RWPE2 (cell line): ENCODE measurements around the gene TAS2R60.
A peak's percentile ranks its signal among the peaks of the same experiment; 100 is the strongest.
"Not testable (repeated sequence)": the region's sequence is repeated elsewhere in the genome, so short reads cannot be mapped to it uniquely, and the experiment has no call there.

ENCODE experiments used
- ATAC-seq: fragments of 200-7000 bp; cut with Tn5 transposase; 3 replicates; pipeline ENCODE4 v1.9.1; 2021; ENCODE audit warnings: low read depth
- DNase-seq: peaks from one replicate; pipeline ENCODE4 v3.0.0-alpha.2; 2020; ENCODE audit warnings: low spot score
- H3K27ac ChIP-seq: fragments of 450-650 bp; 2 replicates; pipeline ENCODE4 v1.5.1; 2017; ENCODE audit warnings: mild to moderate bottlenecking; ENCODE audit not compliant: poor library complexity, severe bottlenecking
- H3K27me3 ChIP-seq: fragments of 250-450 bp; sonication (Bioruptor Pico); 2 replicates; pipeline ENCODE4 v1.5.1; 2021; ENCODE audit warnings: mild to moderate bottlenecking, moderate library complexity; ENCODE audit not compliant: insufficient read depth, poor library complexity, severe bottlenecking
- H3K36me3 ChIP-seq: fragments of 250-450 bp; sonication (Bioruptor Pico); 2 replicates; pipeline ENCODE4 v1.5.1; 2020; ENCODE audit warnings: low read depth, mild to moderate bottlenecking, moderate library complexity
- H3K4me1 ChIP-seq: fragments of 250-450 bp; sonication (Bioruptor Pico); 2 replicates; pipeline ENCODE4 v1.5.1; 2021; ENCODE audit warnings: mild to moderate bottlenecking, moderate library complexity; ENCODE audit not compliant: insufficient read depth, poor library complexity, severe bottlenecking
- H3K4me3 ChIP-seq: fragments of 250-450 bp; sonication (Bioruptor Pico); 2 replicates; pipeline ENCODE4 v1.5.1; 2021; ENCODE audit warnings: mild to moderate bottlenecking, moderate library complexity; ENCODE audit not compliant: severe bottlenecking
- H3K9me3 ChIP-seq: fragments of 250-450 bp; sonication (Bioruptor Pico); 2 replicates; pipeline ENCODE4 v1.5.1; 2021; ENCODE audit warnings: mild to moderate bottlenecking, moderate library complexity; ENCODE audit not compliant: severe bottlenecking
- TF ChIP-seq, protein P1 (sequence below): fragments of 450-650 bp; IDR thresholded peaks from one replicate; pipeline ENCODE4 v1.5.1; 2017; ENCODE audit warnings: mild to moderate bottlenecking, moderate library complexity; ENCODE audit not compliant: poor library complexity, severe bottlenecking

The TAS2R60 gene

DNA sequence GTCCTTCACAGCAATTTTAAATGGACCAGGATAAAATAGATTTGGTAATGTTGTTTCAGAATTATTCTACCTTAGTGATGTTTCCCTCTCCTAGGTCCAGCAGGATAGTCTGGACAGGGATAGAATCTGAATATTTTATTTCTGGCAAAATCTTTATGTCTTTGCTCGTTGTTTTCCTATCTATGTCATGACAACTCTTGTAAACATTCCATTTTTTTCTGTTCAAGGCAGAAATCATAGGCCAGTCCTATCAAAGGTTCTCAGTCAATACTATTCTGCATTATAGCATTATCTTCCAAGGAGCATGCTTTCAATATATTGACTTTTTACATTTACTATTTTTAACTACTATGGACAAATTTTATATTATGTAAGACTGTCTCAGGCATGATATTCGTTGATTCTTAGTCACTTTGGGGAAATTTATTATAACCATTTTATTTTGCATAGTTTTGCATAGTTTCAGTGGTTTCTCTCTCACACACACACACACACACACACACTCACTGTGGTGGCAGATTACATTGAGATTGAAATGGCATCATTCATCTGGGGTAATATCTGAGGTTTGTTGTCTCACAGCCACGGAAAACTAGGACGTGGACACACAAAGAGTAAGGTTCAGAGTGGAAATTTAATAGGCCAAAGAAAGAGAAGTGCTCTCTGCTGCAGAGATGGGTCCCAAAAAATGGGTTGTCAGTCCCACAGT is 17.2 kb downstream of the TAS2R60 start:
- Histone ChIP-seq H3K27ac (no peak overlapping the region), H3K4me1 (peaks cover 14% of the 10 kb centered on the region), H3K27me3 (no peaks in the 10 kb centered on the region), H3K9me3 (no peaks in the 10 kb centered on the region), H3K4me3 (no peak overlapping the region), H3K36me3 (no peaks in the 10 kb centered on the region)
- DNase-seq (no peak), ATAC-seq (no peak)
- TF ChIP-seq, protein P1, sequence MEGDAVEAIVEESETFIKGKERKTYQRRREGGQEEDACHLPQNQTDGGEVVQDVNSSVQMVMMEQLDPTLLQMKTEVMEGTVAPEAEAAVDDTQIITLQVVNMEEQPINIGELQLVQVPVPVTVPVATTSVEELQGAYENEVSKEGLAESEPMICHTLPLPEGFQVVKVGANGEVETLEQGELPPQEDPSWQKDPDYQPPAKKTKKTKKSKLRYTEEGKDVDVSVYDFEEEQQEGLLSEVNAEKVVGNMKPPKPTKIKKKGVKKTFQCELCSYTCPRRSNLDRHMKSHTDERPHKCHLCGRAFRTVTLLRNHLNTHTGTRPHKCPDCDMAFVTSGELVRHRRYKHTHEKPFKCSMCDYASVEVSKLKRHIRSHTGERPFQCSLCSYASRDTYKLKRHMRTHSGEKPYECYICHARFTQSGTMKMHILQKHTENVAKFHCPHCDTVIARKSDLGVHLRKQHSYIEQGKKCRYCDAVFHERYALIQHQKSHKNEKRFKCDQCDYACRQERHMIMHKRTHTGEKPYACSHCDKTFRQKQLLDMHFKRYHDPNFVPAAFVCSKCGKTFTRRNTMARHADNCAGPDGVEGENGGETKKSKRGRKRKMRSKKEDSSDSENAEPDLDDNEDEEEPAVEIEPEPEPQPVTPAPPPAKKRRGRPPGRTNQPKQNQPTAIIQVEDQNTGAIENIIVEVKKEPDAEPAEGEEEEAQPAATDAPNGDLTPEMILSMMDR, result no peak

DNA sequence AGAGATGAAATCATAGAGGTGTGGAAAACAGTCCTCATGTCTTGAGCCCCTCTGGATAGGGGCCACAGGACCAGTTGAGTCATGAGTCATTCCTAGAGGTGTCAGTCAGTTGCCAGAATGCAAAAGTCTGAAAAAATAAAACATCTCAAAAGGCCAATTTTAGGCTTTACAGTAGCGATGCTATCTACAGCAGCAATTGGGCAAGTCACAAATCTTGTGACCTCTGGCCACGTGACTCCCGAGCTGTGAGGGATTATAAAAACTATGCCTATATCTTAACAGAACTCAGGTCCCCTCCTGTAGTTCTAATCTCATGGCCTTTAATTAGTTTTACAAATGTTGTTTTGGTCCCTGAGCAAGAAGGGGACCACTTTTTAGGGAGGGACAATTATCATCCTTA is 18.8 kb downstream of the TAS2R60 start:
- ATAC-seq, result no peak
- TF ChIP-seq, protein P1, result no peak
- H3K36me3 ChIP-seq, result no peaks in the 10 kb centered on the region
- H3K27ac ChIP-seq, result no peak overlapping the region
- H3K9me3 ChIP-seq, result no peaks in the 10 kb centered on the region
- no peak overlapping the region for H3K4me3 ChIP-seq
- peaks cover 12% of the 10 kb centered on the region for H3K4me1 ChIP-seq
- DNase-seq, result no peak
- no peaks in the 10 kb centered on the region for H3K27me3 ChIP-seq

DNA sequence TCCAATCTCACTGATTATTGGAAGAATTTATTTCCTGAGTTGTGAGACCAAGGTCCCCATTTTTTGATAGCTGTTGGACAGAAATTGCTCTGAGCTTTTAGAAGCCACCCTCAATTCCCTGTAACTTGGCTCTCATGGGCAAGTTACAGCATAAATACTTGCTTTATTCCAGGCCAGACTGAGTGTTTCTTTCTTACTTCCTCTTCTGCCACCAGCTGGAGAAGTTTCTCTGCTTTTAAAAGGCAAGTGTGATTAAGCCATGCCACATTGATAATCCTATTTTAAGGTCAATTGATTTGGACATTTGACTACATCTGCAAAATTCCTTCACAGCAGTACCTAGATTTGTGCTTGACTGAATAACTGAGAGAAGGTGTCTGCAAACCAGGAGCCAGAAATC is 20.3 kb downstream of the TAS2R60 start:
- Histone ChIP-seq H3K9me3 (no peaks in the 10 kb centered on the region), H3K4me3 (no peak overlapping the region), H3K36me3 (no peaks in the 10 kb centered on the region), H3K27me3 (no peaks in the 10 kb centered on the region), H3K4me1 (no peaks in the 10 kb centered on the region), H3K27ac (no peak overlapping the region)
- ATAC-seq (no peak), DNase-seq (no peak)
- TF ChIP-seq, protein P1, result no peak

DNA sequence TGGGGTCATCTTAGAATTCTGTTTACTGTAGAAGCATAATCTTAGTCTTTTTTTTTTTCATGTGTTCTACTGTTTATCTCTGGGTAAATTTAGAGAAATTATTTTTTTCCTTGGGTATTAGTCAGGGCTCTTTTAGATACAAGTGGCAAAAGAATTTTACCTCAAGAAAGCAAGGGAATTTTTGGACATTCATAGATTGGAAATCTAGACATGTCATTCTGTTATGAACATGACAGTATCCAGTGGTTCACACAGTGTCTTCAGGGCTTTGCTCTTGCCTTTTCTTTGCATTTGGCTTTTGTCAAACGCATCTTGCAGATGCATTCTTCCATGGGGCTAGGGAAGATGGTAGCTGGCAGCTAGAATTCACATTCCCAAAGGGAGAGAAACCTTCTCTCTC is 20.7 kb downstream of the TAS2R60 start:
- ATAC-seq (no peak), DNase-seq (no peak)
- Histone ChIP-seq H3K4me1 (no peaks in the 10 kb centered on the region), H3K36me3 (no peaks in the 10 kb centered on the region), H3K27me3 (no peaks in the 10 kb centered on the region), H3K4me3 (no peak overlapping the region), H3K27ac (no peak overlapping the region), H3K9me3 (no peaks in the 10 kb centered on the region)
- TF ChIP-seq, protein P1, result no peak

DNA sequence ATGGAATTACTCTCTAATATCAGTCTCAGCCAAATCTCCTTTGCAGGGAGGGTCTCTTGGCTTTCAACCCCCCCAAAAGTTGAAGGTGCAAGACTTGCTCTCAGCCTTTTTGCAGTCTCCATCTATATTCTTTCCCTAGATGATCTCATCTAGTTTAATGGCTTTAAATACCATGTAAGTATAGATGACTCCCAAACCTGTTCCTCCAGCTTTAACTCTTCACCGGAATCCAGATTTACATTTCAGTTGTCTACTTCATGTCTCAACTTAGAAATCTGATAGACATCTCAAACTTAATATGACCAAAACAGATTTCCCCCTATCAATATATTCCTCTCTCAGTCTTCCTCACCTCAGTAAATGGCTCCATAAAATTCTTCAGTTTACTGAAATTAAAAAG is 24.5 kb downstream of the TAS2R60 start:
- no peak overlapping the region for H3K4me3 ChIP-seq
- no peaks in the 10 kb centered on the region for H3K27me3 ChIP-seq
- H3K27ac ChIP-seq, result no peak overlapping the region
- H3K9me3 ChIP-seq, result no peaks in the 10 kb centered on the region
- no peak for DNase-seq
- no peaks in the 10 kb centered on the region for H3K36me3 ChIP-seq
- ATAC-seq, result 0 out of 3 replicates have a peak, but pooled peaks have one; percentile 45
- TF ChIP-seq, protein P1, result no peak
- H3K4me1 ChIP-seq, result peaks cover 10% of the 10 kb centered on the region

DNA sequence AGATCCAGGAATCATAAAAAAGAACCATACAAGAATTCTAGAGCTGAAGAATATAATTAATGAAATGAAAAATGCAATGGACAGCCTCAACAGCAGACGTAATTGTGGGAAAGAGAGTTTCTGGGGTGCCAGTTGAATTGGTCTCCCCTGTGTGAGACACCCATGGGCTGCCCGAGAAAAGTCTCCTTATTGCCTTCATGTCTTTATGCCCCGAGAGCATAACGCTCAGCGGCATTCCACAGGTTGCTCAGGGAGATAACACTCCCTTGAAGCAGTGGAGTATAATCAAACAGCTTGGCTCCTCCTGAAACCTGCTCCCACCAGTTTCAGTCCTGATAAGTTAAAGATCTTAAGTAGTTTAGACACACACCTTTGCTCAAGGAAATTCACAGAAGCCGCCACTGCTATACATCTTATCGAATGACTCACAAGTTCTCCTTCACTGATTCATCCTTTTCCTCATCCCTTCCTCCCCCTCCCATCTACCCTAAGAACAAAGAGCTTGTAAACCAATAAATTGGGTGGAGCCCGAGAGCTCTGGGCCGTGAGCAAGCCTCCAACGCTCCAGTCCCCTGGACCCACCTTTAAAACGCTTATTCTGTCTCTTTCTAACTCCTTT is 28.9 kb downstream of the TAS2R60 start:
- peak overlapping the region; percentile 66 for H3K27ac ChIP-seq

More for the DNA sequence above, 28.9 kb downstream of the TAS2R60 start:
- peak; percentile 53; the same call in 2 of the 3 replicates for ATAC-seq
- H3K36me3 ChIP-seq, H3K27me3 ChIP-seq, H3K9me3 ChIP-seq, DNase-seq, H3K4me3 ChIP-seq: not testable (repeated sequence)
- H3K4me1 ChIP-seq, result peaks cover 13% of the 10 kb centered on the region
